ENCODE data around the gene CHST8. TPM values are rescaled to one million over a fixed set of nuclear protein-coding genes. Genes with fewer than 3 reads are reported as not detected.
A peak's percentile ranks its signal among the peaks of the same experiment; 100 is the strongest.

Gene CHST8
- total RNA-seq, 1 donor from 2014 or later: not detected

- intact Hi-C loops (cut with DNase I): no loop called here
- Histone ChIP-seq H3K36me3 (no peaks in the 10 kb centered on the region), H3K27me3 (no peaks in the 10 kb centered on the region), H3K9me3 (no peaks in the 10 kb centered on the region), H3K4me3 (no peak overlapping the region), H3K4me1 (peaks cover 10% of the 10 kb centered on the region in 2 donors), H3K27ac (no peak overlapping the region)
- TF ChIP-seq CTCF (IDR thresholded peaks at IDR 0.05): no peak
- no peak for DNase-seq (ENCODE audit: low spot score in 2 of 2)
These were observed 155.6 kb downstream of the CHST8 start for GRCh38 chr19:33777351-33777750.

- Histone ChIP-seq H3K9me3 (no peaks in the 10 kb centered on the region), H3K27ac (no peak overlapping the region), H3K4me3 (no peak overlapping the region), H3K27me3 (no peaks in the 10 kb centered on the region), H3K4me1 (peaks cover 10% of the 10 kb centered on the region in 2 donors), H3K36me3 (no peaks in the 10 kb centered on the region)
- intact Hi-C loops (cut with DNase I): loop anchor here (1.0 to 2.0 kb wide), 5 partner anchors 17 to 367 kb away; no protein-coding TSS in a partner anchor
- no peak for TF ChIP-seq CTCF (IDR thresholded peaks at IDR 0.05)
- DNase-seq (ENCODE audit: low spot score in 2 of 2): no peak
These were observed 156.0 kb downstream of the CHST8 start for GRCh38 chr19:33777753-33778088.

GRCh38 chr19:33778089-33778791, 156.5 kb downstream of the CHST8 start:
- H3K9me3 ChIP-seq: no peaks in the 10 kb centered on the region
- no peaks in the 10 kb centered on the region for H3K27me3 ChIP-seq
- TF ChIP-seq CTCF (IDR thresholded peaks at IDR 0.05): peak; percentile 100
- peak in 1 of 2 donors; percentile 84 for DNase-seq (ENCODE audit: low spot score in 2 of 2)
- H3K4me1 ChIP-seq: peaks cover 10% of the 10 kb centered on the region in 2 donors
- intact Hi-C loops (cut with DNase I): loop anchor here (1.0 to 2.0 kb wide), 5 partner anchors 16 to 367 kb away; no protein-coding TSS in a partner anchor
- peak overlapping the region; percentile 17 to 38 for H3K4me3 ChIP-seq
- H3K27ac ChIP-seq: no peak overlapping the region
- no peaks in the 10 kb centered on the region for H3K36me3 ChIP-seq

- Histone ChIP-seq H3K4me3 (no peak overlapping the region), H3K36me3 (no peaks in the 10 kb centered on the region), H3K27me3 (no peaks in the 10 kb centered on the region), H3K27ac (no peak overlapping the region), H3K4me1 (peaks cover 10% of the 10 kb centered on the region in 2 donors), H3K9me3 (no peaks in the 10 kb centered on the region)
- intact Hi-C loops (cut with DNase I): loop anchor here (2.0 kb wide), 2 partner anchors 89 to 365 kb away; no protein-coding TSS in a partner anchor
- no peak for TF ChIP-seq CTCF (IDR thresholded peaks at IDR 0.05)
- no peak for DNase-seq (ENCODE audit: low spot score in 2 of 2)
These were observed 158.1 kb downstream of the CHST8 start for GRCh38 chr19:33779849-33780248.

- no peak overlapping the region for H3K27ac ChIP-seq
- no peaks in the 10 kb centered on the region for H3K27me3 ChIP-seq
- intact Hi-C loops (cut with DNase I): no loop called here
- no peaks in the 10 kb centered on the region for H3K36me3 ChIP-seq
- H3K9me3 ChIP-seq: no peaks in the 10 kb centered on the region
- no peak for TF ChIP-seq CTCF (IDR thresholded peaks at IDR 0.05)
- peaks cover 10% of the 10 kb centered on the region in 2 donors for H3K4me1 ChIP-seq
- no peak overlapping the region for H3K4me3 ChIP-seq
- DNase-seq (ENCODE audit: low spot score in 2 of 2): no peak
These were observed 158.5 kb downstream of the CHST8 start for GRCh38 chr19:33780251-33780650.
